ENCODE measurements around the gene SNX24. TPM values are rescaled to one million over a fixed set of nuclear protein-coding genes. Genes with fewer than 3 reads are reported as not detected.

SNX24 gene
- total RNA-seq, 1 experiment from 2014 or later, result 10.8 TPM

GRCh38 chr5:122978068-122978467 lies 132.7 kb downstream of the SNX24 start:
- ATAC-seq (no peak), DNase-seq (ENCODE audit: low read depth, low spot score) (no peak)
- no peaks in the 10 kb centered on the region for H3K79me2 ChIP-seq (ENCODE audit: insufficient read depth, low read length)
- no peak overlapping the region for H3K4me2 ChIP-seq (ENCODE audit: low read length)
- H3K27ac ChIP-seq (ENCODE audit: low read depth, low read length), result no peak overlapping the region
- BruUV-seq (replicated peaks), result no TSS peak
- H3K36me3 ChIP-seq (ENCODE audit: control insufficient read depth in 1 of 2, insufficient read depth in 2 of 2, low read length in 2 of 2), result no peaks in the 10 kb centered on the region
- ChIA-PET RAD21 (ENCODE audit: low non-redundant PET in 1 of 2, low total read pairs in 2 of 2, uncharacterized antibody in 2 of 2, unreplicated experiment in 2 of 2) (no interaction called here), POLR2A (no interaction called here), CTCF (no interaction called here)
- intact Hi-C loops (cut with micrococcal nuclease), result no loop called here
- no peaks in the 10 kb centered on the region for H3K9me3 ChIP-seq (ENCODE audit: control insufficient read depth in 1 of 2, insufficient read depth in 1 of 2, low read depth in 1 of 2, low read length in 2 of 2)
- no peaks in the 10 kb centered on the region for H3K4me1 ChIP-seq (ENCODE audit: control insufficient read depth in 1 of 2, insufficient read depth in 2 of 2, low read length in 2 of 2)
- H3K9ac ChIP-seq (ENCODE audit: low read length), result no peak overlapping the region
- H3K4me3 ChIP-seq (replicated peaks in 1 of 2; ENCODE audit: low read depth in 1 of 2, low read length in 2 of 2), result no peak overlapping the region
- no peaks in the 10 kb centered on the region for H3K27me3 ChIP-seq (ENCODE audit: insufficient read depth, low read length)
- no peaks in the 10 kb centered on the region for H3K9me2 ChIP-seq (ENCODE audit: insufficient read depth)
- H4K20me1 ChIP-seq (ENCODE audit: insufficient read depth), result no peaks in the 10 kb centered on the region
- no peak for TF ChIP-seq MAX (IDR thresholded peaks at IDR 0.05)
- TF ChIP-seq ZFX (IDR thresholded peaks at IDR 0.05), result no peak
- no peak for TF ChIP-seq CEBPB (IDR thresholded peaks at IDR 0.05; ENCODE audit: low read depth)
- no peak for TF ChIP-seq EZH2phosphoT487 (IDR thresholded peaks at IDR 0.05; ENCODE audit: borderline replicate concordance)
- TF ChIP-seq SIN3A (IDR thresholded peaks at IDR 0.05; ENCODE audit: low read depth), result no peak
- no peak for TF ChIP-seq POLR2A (IDR thresholded peaks at IDR 0.05; ENCODE audit: borderline replicate concordance, extremely low read depth, insufficient read depth, insufficient read length)
- no peak for TF ChIP-seq ELF1 (IDR thresholded peaks at IDR 0.05; ENCODE audit: borderline replicate concordance, low read depth)
- TF ChIP-seq REST (IDR thresholded peaks at IDR 0.05; ENCODE audit: low read depth), result no peak
- no peak for TF ChIP-seq CTCF (IDR thresholded peaks at IDR 0.05 in 2 of 3, conservative IDR thresholded peaks at IDR 0.05 in 1 of 3; ENCODE audit: borderline replicate concordance in 1 of 3, insufficient read depth in 1 of 3, low read depth in 2 of 3, low read length in 2 of 3)
- no peak for TF ChIP-seq FOSL1 (IDR thresholded peaks at IDR 0.05; ENCODE audit: low read depth)
- TF ChIP-seq POLR2AphosphoS5 (IDR thresholded peaks at IDR 0.05; ENCODE audit: low read depth, low read length), result no peak
- TF ChIP-seq ZNF274 (IDR thresholded peaks at IDR 0.05; ENCODE audit: low read depth, low read length), result no peak
- TF ChIP-seq CBX3 (IDR thresholded peaks at IDR 0.05; ENCODE audit: low read depth), result no peak
- TF ChIP-seq EZH2 (IDR thresholded peaks at IDR 0.05), result no peak
- TF ChIP-seq YY1 (IDR thresholded peaks at IDR 0.05; ENCODE audit: extremely low read depth, insufficient replicate concordance, low read depth, low read length), result no peak
- TF ChIP-seq EGR1 (IDR thresholded peaks at IDR 0.05; ENCODE audit: low read depth), result no peak
- no peak for TF ChIP-seq ATF3 (IDR thresholded peaks at IDR 0.05)
- TF ChIP-seq ZBTB33 (IDR thresholded peaks at IDR 0.05; ENCODE audit: extremely low read depth, insufficient replicate concordance, low read length), result no peak
- no peak for TF ChIP-seq RAD21 (IDR thresholded peaks at IDR 0.05; ENCODE audit: low read depth)
- no peak overlapping the region for H2AFZ ChIP-seq (ENCODE audit: low read depth, low read length, poor library complexity, severe bottlenecking)
